HEK293 (cell line): ENCODE data around the gene ECE1.
A peak's percentile ranks its signal among the peaks of the same experiment; 100 is the strongest.

ENCODE experiments used
- SETDB1 ChIP-seq: IDR thresholded peaks from one replicate; pipeline ENCODE4 v1.6.1; 2017; ENCODE audit warnings: mild to moderate bottlenecking, low read length, moderate library complexity, mixed read lengths; ENCODE audit not compliant: insufficient read length
- SP7 ChIP-seq: fragments of 450-650 bp; formaldehyde crosslinking; IDR thresholded peaks from 2 replicates; pipeline ENCODE4 v1.5.1; 2016; ENCODE audit warnings: missing biosample characterization, missing genetic modification characterization
- ZFP41 ChIP-seq: fragments of 450-650 bp; formaldehyde crosslinking; IDR thresholded peaks from 2 replicates; pipeline ENCODE4 v1.5.1; 2016; ENCODE audit warnings: missing biosample characterization, missing genetic modification characterization, borderline replicate concordance
- ZNF114 ChIP-seq: fragments of 450-650 bp; formaldehyde crosslinking; IDR thresholded peaks from 2 replicates; pipeline ENCODE4 v1.5.0; 2017; ENCODE audit warnings: missing biosample characterization, missing genetic modification characterization
- ZNF426 ChIP-seq: fragments of 450-650 bp; formaldehyde crosslinking; IDR thresholded peaks from 2 replicates; pipeline ENCODE4 v1.5.1; 2017; ENCODE audit warnings: missing biosample characterization, missing genetic modification characterization, mild to moderate bottlenecking, inconsistent platforms, moderate library complexity
- ZNF518A ChIP-seq: fragments of 450-650 bp; formaldehyde crosslinking; conservative IDR thresholded peaks from 2 replicates; pipeline ENCODE4 v1.5.1; 2016; ENCODE audit warnings: low read depth, missing biosample characterization, missing genetic modification characterization
- ZNF707 ChIP-seq: fragments of 450-650 bp; formaldehyde crosslinking; IDR thresholded peaks from 2 replicates; pipeline ENCODE4 v1.5.1; 2016; ENCODE audit warnings: missing biosample characterization, missing genetic modification characterization
- TF ChIP-seq, protein P1 (sequence below): fragments of 450-650 bp; formaldehyde crosslinking; IDR thresholded peaks from 2 replicates; pipeline ENCODE4 v1.5.1; 2016; ENCODE audit warnings: missing biosample characterization, missing genetic modification characterization

GRCh38 chr1:21318714-21319159, 28.5 kb upstream of the ECE1 start:
- TF ChIP-seq, protein P1, sequence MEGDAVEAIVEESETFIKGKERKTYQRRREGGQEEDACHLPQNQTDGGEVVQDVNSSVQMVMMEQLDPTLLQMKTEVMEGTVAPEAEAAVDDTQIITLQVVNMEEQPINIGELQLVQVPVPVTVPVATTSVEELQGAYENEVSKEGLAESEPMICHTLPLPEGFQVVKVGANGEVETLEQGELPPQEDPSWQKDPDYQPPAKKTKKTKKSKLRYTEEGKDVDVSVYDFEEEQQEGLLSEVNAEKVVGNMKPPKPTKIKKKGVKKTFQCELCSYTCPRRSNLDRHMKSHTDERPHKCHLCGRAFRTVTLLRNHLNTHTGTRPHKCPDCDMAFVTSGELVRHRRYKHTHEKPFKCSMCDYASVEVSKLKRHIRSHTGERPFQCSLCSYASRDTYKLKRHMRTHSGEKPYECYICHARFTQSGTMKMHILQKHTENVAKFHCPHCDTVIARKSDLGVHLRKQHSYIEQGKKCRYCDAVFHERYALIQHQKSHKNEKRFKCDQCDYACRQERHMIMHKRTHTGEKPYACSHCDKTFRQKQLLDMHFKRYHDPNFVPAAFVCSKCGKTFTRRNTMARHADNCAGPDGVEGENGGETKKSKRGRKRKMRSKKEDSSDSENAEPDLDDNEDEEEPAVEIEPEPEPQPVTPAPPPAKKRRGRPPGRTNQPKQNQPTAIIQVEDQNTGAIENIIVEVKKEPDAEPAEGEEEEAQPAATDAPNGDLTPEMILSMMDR (tag by site-specific recombination) = no peak
- TF ChIP-seq SP7 (tag by site-specific recombination) (peak; percentile 88), ZNF707 (tag by site-specific recombination) (no peak), ZNF114 (tag by site-specific recombination) (no peak), ZNF518A (no peak), SETDB1 (no peak), ZFP41 (tag by site-specific recombination) (no peak), ZNF426 (tag by site-specific recombination) (no peak)
